ENCODE measurements around the gene TARS3.

TARS3 gene

GRCh38 chr15:101604124-101604874 is 120.0 kb downstream of the TARS3 start:
- DNase-seq (ENCODE audit: low read depth, low spot score): no peak

Data from iPS DF 19.7 (cell line).